ENCODE data around the gene SPINK4. TPM values are rescaled to one million over a fixed set of nuclear protein-coding genes. Genes with fewer than 3 reads are reported as not detected.

Gene SPINK4
- total RNA-seq, 2 donors from 2014 or later: not detected

DNA sequence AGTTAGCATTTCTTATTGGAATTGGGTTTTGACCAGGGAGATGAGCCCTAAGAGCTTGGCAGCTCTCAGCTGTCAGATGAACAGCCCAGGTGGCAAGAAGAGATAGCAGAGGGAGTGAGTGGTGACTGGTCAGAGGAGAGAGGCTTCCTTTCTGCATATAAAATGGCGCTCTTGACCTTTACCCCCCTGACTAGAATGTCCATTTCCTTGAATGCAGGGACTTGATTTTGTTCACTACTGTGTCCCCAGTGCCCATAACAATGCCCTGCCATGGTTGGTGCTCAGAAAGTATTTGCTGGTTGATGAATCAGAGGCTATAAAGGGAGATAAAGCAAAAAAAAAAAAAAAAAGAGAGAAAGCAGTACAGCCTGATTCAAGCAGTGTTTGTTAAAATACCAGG is 32.1 kb downstream of the SPINK4 start:
- H3K27ac Mint-ChIP-seq: no peak overlapping the region
- H3K9me3 ChIP-seq (ENCODE audit: control insufficient read depth, low read length, poor library complexity, severe bottlenecking): no peaks in the 10 kb centered on the region

DNA sequence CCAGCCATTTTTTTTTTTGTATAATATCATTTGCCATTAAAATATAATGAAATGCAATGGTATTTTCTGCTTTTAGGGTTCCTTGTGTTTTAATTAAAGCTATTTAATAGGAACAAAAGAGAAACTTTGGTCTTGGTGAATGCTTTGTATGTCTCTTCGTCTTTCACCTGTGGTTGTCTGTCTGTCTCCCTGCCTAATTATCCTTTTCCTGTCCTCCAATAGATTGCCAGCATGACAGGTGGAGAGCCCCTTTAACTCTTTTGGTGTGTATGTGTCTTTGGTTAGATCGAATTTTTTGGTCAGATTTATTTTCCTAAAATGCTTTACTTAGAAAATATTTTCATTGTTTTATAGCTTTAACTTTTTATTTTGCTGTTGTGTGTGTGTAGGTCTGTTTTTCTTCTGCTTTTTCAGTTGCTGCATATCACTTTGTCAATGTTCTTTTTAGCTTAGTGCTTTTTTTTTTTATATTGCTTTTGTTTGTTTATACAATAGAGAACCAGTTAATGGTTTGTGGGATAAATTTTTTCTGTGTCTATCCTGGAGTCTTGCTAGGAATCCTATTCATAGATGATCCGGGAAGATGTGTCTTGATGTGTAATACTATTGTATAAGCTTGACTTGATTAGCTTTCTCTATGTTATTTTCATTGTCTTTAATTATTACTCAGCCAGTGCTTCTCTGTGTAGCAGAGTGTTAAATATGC is 33.5 kb downstream of the SPINK4 start:
- H3K4me3 Mint-ChIP-seq: no peak overlapping the region
- DNase-seq: no peak
- H3K9me3 ChIP-seq (ENCODE audit: control insufficient read depth, low read length, poor library complexity, severe bottlenecking): no peaks in the 10 kb centered on the region
- H3K27ac Mint-ChIP-seq: peak overlapping the region; percentile 67
- peaks cover 15% of the 10 kb centered on the region for H3K4me1 Mint-ChIP-seq
- H3K36me3 Mint-ChIP-seq (ENCODE audit: low read depth): peaks cover 12% of the 10 kb centered on the region
- no peaks in the 10 kb centered on the region for H3K27me3 Mint-ChIP-seq
- ATAC-seq: no peak

More for the DNA sequence above, 32.1 kb downstream of the SPINK4 start:
- Mint-ChIP-seq H3K4me3 (no peak overlapping the region), H3K36me3 (ENCODE audit: low read depth) (peaks cover 13% of the 10 kb centered on the region), H3K4me1 (peaks cover 17% of the 10 kb centered on the region), H3K27me3 (no peaks in the 10 kb centered on the region)
- ATAC-seq (no peak), DNase-seq (no peak)

DNA sequence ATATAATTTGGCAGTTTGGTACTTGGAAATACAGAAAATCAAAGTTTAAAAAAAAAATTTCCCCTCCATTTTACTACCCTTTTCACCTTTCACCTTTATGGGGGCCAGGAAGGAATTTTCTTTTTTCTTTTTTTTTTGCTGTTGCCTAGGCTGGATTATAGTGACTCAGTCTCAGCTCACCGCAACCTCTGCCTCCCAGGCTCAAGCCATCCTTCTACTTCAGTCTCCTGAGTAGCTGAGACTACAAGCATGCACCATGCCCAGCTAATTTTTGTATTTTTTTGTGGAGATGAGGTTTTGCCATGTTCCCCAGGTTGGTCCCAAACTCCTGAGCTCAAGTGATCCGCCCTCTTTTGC is 34.0 kb downstream of the SPINK4 start:
- ATAC-seq: no peak
- Mint-ChIP-seq H3K27me3 (no peaks in the 10 kb centered on the region), H3K27ac (peak overlapping the region; percentile 67), H3K36me3 (ENCODE audit: low read depth) (peaks cover 12% of the 10 kb centered on the region), H3K4me3 (no peak overlapping the region), H3K4me1 (peaks cover 15% of the 10 kb centered on the region)
- DNase-seq: no peak
- no peaks in the 10 kb centered on the region for H3K9me3 ChIP-seq (ENCODE audit: control insufficient read depth, low read length, poor library complexity, severe bottlenecking)

DNA sequence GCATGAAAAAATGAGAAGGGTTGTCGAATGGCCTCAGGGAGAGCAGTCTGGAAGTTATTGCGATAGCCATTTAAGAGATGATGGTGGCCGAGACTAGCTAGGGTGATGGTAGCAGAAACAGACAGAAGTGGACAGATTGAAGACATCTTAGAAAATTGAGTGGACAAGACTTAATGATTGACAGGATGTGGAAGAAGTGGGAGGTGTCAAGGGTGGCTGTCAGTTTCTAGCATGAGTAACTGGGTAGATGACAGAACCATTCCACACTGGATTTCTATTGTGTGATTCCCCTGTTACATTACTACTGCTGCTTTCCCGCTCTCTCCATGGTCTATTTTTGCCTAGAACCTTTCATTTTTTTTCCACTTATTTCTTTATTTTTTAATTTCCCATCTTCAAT is 37.5 kb downstream of the SPINK4 start:
- Mint-ChIP-seq H3K4me1 (peaks cover 7% of the 10 kb centered on the region), H3K4me3 (no peak overlapping the region), H3K36me3 (ENCODE audit: low read depth) (peaks cover 15% of the 10 kb centered on the region), H3K27ac (peak overlapping the region; percentile 71), H3K27me3 (no peaks in the 10 kb centered on the region)
- ATAC-seq (no peak), DNase-seq (no peak)
- H3K9me3 ChIP-seq (ENCODE audit: control insufficient read depth, low read length, poor library complexity, severe bottlenecking): no peaks in the 10 kb centered on the region

DNA sequence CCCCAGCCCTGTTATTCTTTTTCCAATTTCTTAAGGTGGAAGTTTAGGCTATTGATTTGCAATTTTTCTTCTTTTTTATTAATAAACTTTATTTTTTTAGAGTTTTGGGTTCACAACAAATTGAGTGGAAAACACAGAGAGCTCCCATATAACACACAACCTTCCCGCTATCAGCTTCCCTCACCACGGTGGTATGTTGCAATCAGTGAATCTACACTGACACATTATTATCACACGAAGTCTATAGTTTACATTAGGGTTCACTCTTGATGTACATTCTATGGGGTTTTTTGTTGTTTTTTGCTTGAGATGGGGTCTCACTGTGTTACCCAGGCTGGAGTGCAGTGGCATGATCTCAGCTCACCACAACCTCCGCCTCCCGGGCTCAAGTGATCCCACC is 45.5 kb downstream of the SPINK4 start:
- H3K27ac Mint-ChIP-seq: no peak overlapping the region
- no peak overlapping the region for H3K4me3 Mint-ChIP-seq
- DNase-seq (no peak), ATAC-seq (no peak)
- H3K27me3 Mint-ChIP-seq: no peaks in the 10 kb centered on the region
- H3K9me3 ChIP-seq (ENCODE audit: control insufficient read depth, low read length, poor library complexity, severe bottlenecking): no peaks in the 10 kb centered on the region
- peaks cover 10% of the 10 kb centered on the region for H3K4me1 Mint-ChIP-seq
- H3K36me3 Mint-ChIP-seq (ENCODE audit: low read depth): peaks cover 11% of the 10 kb centered on the region

DNA sequence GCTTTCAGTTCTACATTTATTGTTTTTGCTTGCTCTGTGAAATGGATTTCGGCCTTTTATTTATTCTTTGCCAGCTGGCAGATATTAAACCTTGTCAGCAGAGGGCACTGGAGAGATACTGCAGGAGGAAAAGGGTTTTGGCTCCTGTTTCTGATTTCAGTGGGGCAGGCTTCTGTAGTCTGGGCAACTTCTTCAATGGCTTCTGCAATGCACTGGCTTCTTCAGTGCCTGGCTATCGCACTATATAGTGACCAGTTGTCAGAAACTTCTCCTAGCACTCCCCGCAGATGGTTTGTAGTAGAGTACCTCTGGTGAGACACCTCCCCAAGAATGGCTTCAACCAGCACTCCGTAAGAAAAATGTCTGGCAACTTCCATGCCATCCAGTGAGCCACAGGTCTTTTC is 47.1 kb downstream of the SPINK4 start:
- H3K27ac Mint-ChIP-seq: peak overlapping the region; percentile 98
- peaks cover 10% of the 10 kb centered on the region for H3K36me3 Mint-ChIP-seq (ENCODE audit: low read depth)
- no peak overlapping the region for H3K4me3 Mint-ChIP-seq
- peaks cover 18% of the 10 kb centered on the region for H3K4me1 Mint-ChIP-seq
- ATAC-seq: no peak
- no peaks in the 10 kb centered on the region for H3K9me3 ChIP-seq (ENCODE audit: control insufficient read depth, low read length, poor library complexity, severe bottlenecking)
- DNase-seq: peak in 1 of 3 donors; percentile 39
- no peaks in the 10 kb centered on the region for H3K27me3 Mint-ChIP-seq

DNA sequence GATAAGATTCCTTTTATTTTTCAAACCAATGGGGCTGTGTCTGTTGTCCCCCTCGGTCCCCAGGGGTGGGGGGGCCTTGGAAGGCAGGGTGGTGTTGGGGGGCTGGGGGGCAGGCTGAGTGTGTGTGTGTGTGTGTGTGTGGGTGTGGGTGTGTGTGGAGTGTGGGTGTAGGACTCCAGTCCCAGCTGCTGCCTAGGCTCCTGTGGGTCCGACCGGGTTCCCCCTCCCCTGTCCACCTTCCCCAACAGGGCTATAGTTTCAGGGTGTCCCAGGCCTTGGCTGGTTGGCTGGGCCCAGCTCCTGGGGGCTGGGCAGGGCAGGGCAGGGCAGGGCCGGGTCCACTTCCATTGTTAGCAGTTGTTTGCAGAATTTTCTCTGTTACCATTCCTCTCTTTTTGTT is 48.3 kb downstream of the SPINK4 start:
- Mint-ChIP-seq H3K4me1 (peaks cover 24% of the 10 kb centered on the region), H3K36me3 (ENCODE audit: low read depth) (peaks cover 7% of the 10 kb centered on the region), H3K27me3 (no peaks in the 10 kb centered on the region), H3K4me3 (peak overlapping the region; percentile 45), H3K27ac (peak overlapping the region; percentile 98)
- no peak for ATAC-seq
- no peaks in the 10 kb centered on the region for H3K9me3 ChIP-seq (ENCODE audit: control insufficient read depth, low read length, poor library complexity, severe bottlenecking)
- DNase-seq: no peak

DNA sequence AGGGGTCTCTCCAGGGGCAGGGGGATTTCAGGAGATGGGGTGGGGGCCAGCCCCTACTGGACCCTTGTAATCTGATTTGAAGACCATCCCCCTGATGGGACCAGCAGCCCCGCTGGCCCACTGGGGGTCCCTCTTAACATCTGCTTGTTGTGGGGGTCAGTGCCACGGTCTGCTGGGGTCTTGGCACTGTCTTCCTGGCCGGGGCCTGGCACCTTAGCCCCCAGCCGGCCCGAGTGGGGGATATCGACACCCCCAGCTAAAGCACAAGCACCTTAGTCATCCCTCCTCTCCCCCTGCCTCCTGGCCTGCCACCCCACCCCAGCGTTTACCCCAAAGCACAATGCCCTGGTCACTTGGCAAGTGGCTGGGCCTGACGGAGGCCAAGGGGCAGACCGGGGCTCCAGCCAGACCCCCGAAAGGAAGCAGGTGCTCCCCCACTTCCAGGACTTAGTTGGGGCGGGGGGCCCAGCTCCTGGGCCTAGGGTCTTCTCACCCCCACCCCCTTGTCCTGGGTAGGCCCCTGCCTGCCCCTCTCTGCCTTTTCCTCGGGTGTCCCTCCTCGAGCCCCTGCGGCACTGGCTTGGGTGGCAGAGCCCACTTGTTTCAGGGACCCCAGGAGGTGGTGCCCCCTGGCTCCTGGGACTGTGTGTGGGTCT is 49.0 kb downstream of the SPINK4 start:
- H3K4me3 Mint-ChIP-seq: peak overlapping the region; percentile 45
- peaks cover 27% of the 10 kb centered on the region for H3K4me1 Mint-ChIP-seq
- ATAC-seq (no peak), DNase-seq (no peak)
- H3K27ac Mint-ChIP-seq: peak overlapping the region; percentile 98
- no peaks in the 10 kb centered on the region for H3K27me3 Mint-ChIP-seq
- H3K9me3 ChIP-seq (ENCODE audit: control insufficient read depth, low read length, poor library complexity, severe bottlenecking): no peaks in the 10 kb centered on the region
- peaks cover 7% of the 10 kb centered on the region for H3K36me3 Mint-ChIP-seq (ENCODE audit: low read depth)

DNA sequence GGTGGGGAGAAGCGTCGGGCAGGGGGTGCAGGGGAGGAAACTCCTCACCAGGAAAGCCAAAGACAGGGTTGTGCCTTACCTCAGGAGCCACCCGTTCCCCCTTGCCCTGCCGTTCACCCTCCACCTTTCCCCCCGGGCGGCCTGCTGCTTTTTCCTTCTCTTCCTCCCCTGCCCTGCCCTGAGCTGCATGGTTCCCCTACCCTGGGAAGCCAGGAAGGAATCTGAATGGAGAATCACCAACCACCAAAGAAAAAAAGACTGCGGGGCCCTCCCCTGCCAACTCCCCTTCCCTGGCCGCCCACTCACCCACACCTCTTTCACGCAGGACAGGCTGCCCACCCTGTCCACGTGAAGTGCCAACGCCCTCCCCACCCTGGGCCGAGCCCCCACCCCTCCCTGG is 49.5 kb downstream of the SPINK4 start:
- DNase-seq: peak in 1 of 3 donors; percentile 12
- H3K27ac Mint-ChIP-seq: peak overlapping the region; percentile 98
- H3K4me3 Mint-ChIP-seq: peak overlapping the region; percentile 85
- peaks cover 7% of the 10 kb centered on the region for H3K36me3 Mint-ChIP-seq (ENCODE audit: low read depth)
- H3K9me3 ChIP-seq (ENCODE audit: control insufficient read depth, low read length, poor library complexity, severe bottlenecking): no peaks in the 10 kb centered on the region
- H3K27me3 Mint-ChIP-seq: no peaks in the 10 kb centered on the region
- H3K4me1 Mint-ChIP-seq: peaks cover 31% of the 10 kb centered on the region
- ATAC-seq: no peak

DNA sequence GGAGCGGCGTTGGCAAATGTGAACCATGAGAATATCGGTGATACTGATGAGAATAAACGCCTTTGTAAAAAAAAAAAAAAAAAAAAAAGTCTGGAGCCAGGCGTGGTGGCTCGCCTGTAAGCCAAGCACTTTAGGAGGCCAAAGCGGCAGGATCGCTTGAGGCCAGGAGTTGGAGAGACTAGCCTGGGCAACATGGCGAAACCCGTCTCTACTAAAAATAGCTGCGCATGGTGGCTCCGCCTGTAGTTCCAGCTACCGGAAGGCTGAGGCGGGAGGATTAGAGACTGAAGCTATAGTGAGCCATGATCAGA is 49.9 kb downstream of the SPINK4 start:
- no peaks in the 10 kb centered on the region for H3K9me3 ChIP-seq (ENCODE audit: control insufficient read depth, low read length, poor library complexity, severe bottlenecking)
- no peak for DNase-seq
- peak overlapping the region; percentile 85 for H3K4me3 Mint-ChIP-seq
- ATAC-seq: no peak
- H3K4me1 Mint-ChIP-seq: peaks cover 35% of the 10 kb centered on the region
- H3K36me3 Mint-ChIP-seq (ENCODE audit: low read depth): peaks cover 7% of the 10 kb centered on the region
- H3K27ac Mint-ChIP-seq: peak overlapping the region; percentile 98
- H3K27me3 Mint-ChIP-seq: no peaks in the 10 kb centered on the region

DNA sequence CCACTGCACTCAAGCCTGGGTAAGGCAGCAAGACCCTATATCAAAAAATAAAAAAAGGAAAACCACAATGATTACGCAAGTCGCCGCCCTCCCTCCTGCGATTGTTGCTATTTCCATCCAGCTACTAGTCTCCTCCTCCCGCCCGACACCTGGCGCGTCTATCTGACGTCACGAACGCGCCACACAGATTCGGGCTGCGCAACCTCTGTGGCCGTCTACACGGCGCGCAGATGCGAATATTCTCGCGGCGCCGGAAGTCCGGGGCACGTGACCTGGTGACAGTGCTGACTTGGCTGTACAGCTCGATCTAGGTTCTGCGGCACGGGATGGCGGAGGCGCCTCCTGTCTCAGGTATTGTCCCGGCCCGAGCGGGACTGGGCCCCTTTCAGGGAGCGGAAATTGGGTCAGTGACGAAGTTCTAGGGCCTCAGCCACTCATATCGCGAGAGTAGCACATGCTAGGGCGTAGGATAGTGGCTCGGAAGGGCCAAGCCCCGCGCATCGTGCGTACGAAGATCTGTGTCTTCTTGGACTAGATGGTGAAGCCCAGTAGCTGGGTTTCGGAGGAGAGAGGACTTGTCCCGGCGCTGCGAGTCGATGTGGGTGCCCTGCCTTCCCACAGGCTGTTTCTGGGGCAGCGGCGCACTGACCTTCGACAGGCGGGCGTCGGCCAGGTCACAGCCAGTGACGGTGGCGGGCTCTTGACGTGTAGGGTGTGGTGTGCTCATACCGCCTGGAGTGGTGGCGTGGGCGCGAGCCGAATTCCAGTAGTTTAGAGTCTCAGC is 50.5 kb downstream of the SPINK4 start, which contains the start of gene NFX1:
Gene NFX1, plus strand, starts transcription at position 270 of the 784 bp plus-strand sequence. Its CDS starts 57 bp downstream, at position 327.
- ATAC-seq (peak; percentile 88), DNase-seq (peak; percentile 94 to 97 (median 97))
- Mint-ChIP-seq H3K27me3 (no peaks in the 10 kb centered on the region), H3K4me3 (peak within 1 kb of the TSS; percentile 85), H3K27ac (peak within 1 kb of the TSS; percentile 98), H3K36me3 (ENCODE audit: low read depth) (peaks cover 7% of the 10 kb centered on the region), H3K4me1 (peaks cover 36% of the 10 kb centered on the region)
- H3K9me3 ChIP-seq (ENCODE audit: control insufficient read depth, low read length, poor library complexity, severe bottlenecking): no peaks in the 10 kb centered on the region

DNA sequence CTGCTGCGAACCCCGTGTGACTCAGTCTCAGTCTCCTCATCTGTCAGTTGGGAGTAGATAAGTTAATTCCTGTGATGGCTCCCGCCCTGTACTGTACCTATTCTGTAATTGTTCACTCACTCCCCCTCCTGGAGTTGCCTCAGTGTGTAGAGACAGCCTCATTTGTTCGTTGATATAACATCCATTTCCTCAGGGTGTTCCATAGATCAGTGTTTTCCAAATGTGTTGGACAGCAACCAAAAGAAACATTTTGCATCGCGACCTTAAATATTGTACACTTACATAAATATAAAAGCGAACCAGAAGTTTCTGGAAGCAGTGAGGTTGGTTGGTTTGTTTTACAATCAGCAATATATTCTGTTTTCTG is 51.0 kb downstream of the SPINK4 start:
- peak overlapping the region; percentile 85 for H3K4me3 Mint-ChIP-seq
- H3K4me1 Mint-ChIP-seq: peaks cover 38% of the 10 kb centered on the region
- ATAC-seq: no peak
- H3K9me3 ChIP-seq (ENCODE audit: control insufficient read depth, low read length, poor library complexity, severe bottlenecking): no peaks in the 10 kb centered on the region
- H3K27me3 Mint-ChIP-seq: no peaks in the 10 kb centered on the region
- H3K27ac Mint-ChIP-seq: peak overlapping the region; percentile 98
- no peak for DNase-seq
- H3K36me3 Mint-ChIP-seq (ENCODE audit: low read depth): peaks cover 7% of the 10 kb centered on the region

DNA sequence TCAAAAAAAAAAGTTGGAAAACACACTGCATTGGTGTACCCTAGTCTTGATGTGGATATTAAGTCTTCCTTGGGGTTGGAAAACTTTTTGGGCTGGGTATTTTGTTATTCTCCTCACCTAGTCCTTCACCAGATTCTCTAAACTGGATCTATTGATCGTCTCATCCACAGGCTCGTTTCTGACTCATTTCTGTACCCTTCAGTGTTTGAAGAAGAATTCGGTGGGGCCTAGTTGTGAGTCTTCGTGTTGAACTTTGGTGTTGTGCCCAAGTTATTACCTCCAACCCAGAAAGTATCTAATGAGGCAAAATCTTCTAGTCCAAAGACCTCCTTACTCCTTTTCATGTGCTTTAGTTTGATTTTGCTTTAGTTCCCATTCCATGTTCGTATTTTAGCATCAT is 51.9 kb downstream of the SPINK4 start:
- Mint-ChIP-seq H3K36me3 (ENCODE audit: low read depth) (peaks cover 10% of the 10 kb centered on the region), H3K4me3 (peak overlapping the region; percentile 71), H3K27ac (peak overlapping the region; percentile 98), H3K27me3 (no peaks in the 10 kb centered on the region), H3K4me1 (peaks cover 43% of the 10 kb centered on the region)
- DNase-seq (no peak), ATAC-seq (no peak)
- H3K9me3 ChIP-seq (ENCODE audit: control insufficient read depth, low read length, poor library complexity, severe bottlenecking): no peaks in the 10 kb centered on the region

Data from T-helper 17 cell (primary cell).